AG09319 (cell line): Measurements from ENCODE around the gene PPM1N.
A peak's percentile ranks its signal among the peaks of the same experiment; 100 is the strongest.

ENCODE experiments used
- DNase-seq: peaks from one replicate; pipeline ENCODE4 v3.0.0-alpha.2; 2010; ENCODE audit warnings: low read depth; ENCODE audit errors: extremely low read depth
- CTCF ChIP-seq: IDR thresholded peaks from 2 replicates; pipeline ENCODE4 v1.5.1; 2011; ENCODE audit warnings: low read depth, mild to moderate bottlenecking, inconsistent platforms, low read length, moderate library complexity

The PPM1N gene

GRCh38 chr19:45467115-45467455 lies 31.2 kb upstream of the PPM1N start:
- no peak for DNase-seq
- TF ChIP-seq CTCF, result no peak

- DNase-seq, result peak; percentile 93
- TF ChIP-seq CTCF, result no peak; the same call in 1 of the 2 replicates
Observed at GRCh38 chr19:45467456-45468158, 30.6 kb upstream of the PPM1N start, which contains the start of gene FOSB. Gene FOSB, plus strand, starts transcription at chr19:45467996. Its CDS starts 591 bp downstream, at chr19:45468587.

DNA sequence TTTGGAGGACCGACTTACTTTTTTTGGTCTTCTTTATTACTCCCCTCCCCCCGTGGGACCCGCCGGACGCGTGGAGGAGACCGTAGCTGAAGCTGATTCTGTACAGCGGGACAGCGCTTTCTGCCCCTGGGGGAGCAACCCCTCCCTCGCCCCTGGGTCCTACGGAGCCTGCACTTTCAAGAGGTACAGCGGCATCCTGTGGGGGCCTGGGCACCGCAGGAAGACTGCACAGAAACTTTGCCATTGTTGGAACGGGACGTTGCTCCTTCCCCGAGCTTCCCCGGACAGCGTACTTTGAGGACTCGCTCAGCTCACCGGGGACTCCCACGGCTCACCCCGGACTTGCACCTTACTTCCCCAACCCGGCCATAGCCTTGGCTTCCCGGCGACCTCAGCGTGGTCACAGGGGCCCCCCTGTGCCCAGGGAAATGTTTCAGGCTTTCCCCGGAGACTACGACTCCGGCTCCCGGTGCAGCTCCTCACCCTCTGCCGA lies 30.0 kb upstream of the PPM1N start:
- DNase-seq, result no peak
- TF ChIP-seq CTCF, result no peak

DNA sequence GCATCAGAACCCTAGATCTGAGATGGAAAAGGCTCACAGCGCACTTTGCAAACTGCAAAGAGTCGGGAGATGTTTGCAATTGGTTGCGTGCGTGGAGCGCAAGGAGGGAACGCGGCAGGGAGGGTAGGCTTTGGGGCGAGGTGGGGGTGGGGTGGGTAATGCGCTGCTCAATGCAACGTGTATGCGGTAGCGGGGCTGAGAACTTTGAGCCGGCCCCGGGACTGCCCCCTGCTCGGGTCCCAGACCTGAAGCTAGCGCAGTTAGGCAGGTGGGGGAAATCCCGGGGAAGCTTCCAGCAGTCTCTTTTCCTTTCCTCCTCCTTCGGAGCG lies 29.5 kb upstream of the PPM1N start:
- DNase-seq, result no peak
- no peak for TF ChIP-seq CTCF

GRCh38 chr19:45469132-45469944 lies 28.9 kb upstream of the PPM1N start:
- no peak for TF ChIP-seq CTCF
- DNase-seq, result peak; percentile 89

- peak; percentile 41 for DNase-seq
- TF ChIP-seq CTCF, result no peak
Observed at GRCh38 chr19:45469945-45470761, 28.1 kb upstream of the PPM1N start.
